Astrocyte of the cerebellum (primary cell): ENCODE data around the gene FRMD4A.

Source experiments
- DNase-seq: peaks from one replicate; pipeline ENCODE4 v3.0.0-alpha.2; 2011; ENCODE audit warnings: low read depth
- H3K4me3 ChIP-seq: 2 replicates; pipeline ENCODE4 v1.5.1; 2011; ENCODE audit warnings: mild to moderate bottlenecking, low read depth, low read length, moderate library complexity
- CTCF ChIP-seq: IDR thresholded peaks from 2 replicates; pipeline ENCODE4 v1.5.1; 2012; ENCODE audit warnings: low read length, low read depth, moderate library complexity, mild to moderate bottlenecking; ENCODE audit errors: missing control alignments
- in situ Hi-C: cut with HindIII; loops from 2 replicates; pipeline ENCODE4 v1.10.0; 2017; ENCODE audit warnings: low sequenced_read_pairs

Gene FRMD4A

GRCh38 chr10:14291296-14291695, 39.4 kb downstream of the FRMD4A start:
- in situ Hi-C loops = no loop called here

GRCh38 chr10:14285941-14286560, 44.7 kb downstream of the FRMD4A start:
- no peak overlapping the region for H3K4me3 ChIP-seq
- in situ Hi-C loops = no loop called here
- no peak for TF ChIP-seq CTCF
- DNase-seq = no peak

More at GRCh38 chr10:14291296-14291695, 39.4 kb downstream of the FRMD4A start:
- no peak for DNase-seq
- no peak overlapping the region for H3K4me3 ChIP-seq
- no peak for TF ChIP-seq CTCF

- in situ Hi-C loops = no loop called here
- no peak for TF ChIP-seq CTCF
- H3K4me3 ChIP-seq = no peak overlapping the region
- DNase-seq = no peak
Observed at GRCh38 chr10:14282276-14282675, 48.4 kb downstream of the FRMD4A start.

GRCh38 chr10:14278533-14278932, 52.2 kb downstream of the FRMD4A start:
- no peak overlapping the region for H3K4me3 ChIP-seq
- in situ Hi-C loops = no loop called here
- no peak for DNase-seq
- TF ChIP-seq CTCF = no peak

GRCh38 chr10:14276210-14276609, 54.5 kb downstream of the FRMD4A start:
- no peak overlapping the region for H3K4me3 ChIP-seq
- no peak for DNase-seq
- TF ChIP-seq CTCF = no peak
- in situ Hi-C loops = no loop called here

GRCh38 chr10:14271621-14272020, 59.1 kb downstream of the FRMD4A start:
- TF ChIP-seq CTCF = no peak
- in situ Hi-C loops = no loop called here
- H3K4me3 ChIP-seq = no peak overlapping the region
- no peak for DNase-seq
